K562 (cell line): ENCODE results near the gene GARIN1A. TPM values are rescaled to one million over a fixed set of nuclear protein-coding genes. Genes with fewer than 3 reads are reported as not detected.
"Not testable (repeated sequence)": the region's sequence is repeated elsewhere in the genome, so short reads cannot be mapped to it uniquely, and the experiment has no call there.

Experiments
- ATAC-seq: fragments of 200-7000 bp; cut with Tn5 transposase; 3 replicates; pipeline ENCODE4 v1.9.1; 2020; ENCODE audit warnings: moderate library complexity
- BruUV-seq: library from RNA; stranded (reverse); fragments of 400-500 nt; replicated peaks from 2 replicates; lab custom pipeline; 2021; lab: Mats Ljungman, UMichigan
- CTCF ChIA-PET: fragments of 300-600 bp; formaldehyde crosslinking; extraction: SDS; loops from one replicate; lab custom pipeline; 2021; ENCODE audit warnings: low intra/inter-chr PET ratio; lab: Yijun Ruan, JAX
- POLR2A ChIA-PET: fragments of 300-600, 350-650 bp; sonication (Branson Sonifier 250); formaldehyde crosslinking; extraction: SDS; loops from one replicate; lab custom pipeline; 2021; ENCODE audit warnings: antibody characterized with exemption, inconsistent platforms; lab: Yijun Ruan, JAX
- DNase-seq, 4 experiments: peaks; one replicate each; pipeline versions ENCODE4 v3.0.0 to v3.0.0-alpha.2; 2011 to 2018; ENCODE audit warnings: low spot score in 3 of 4, mixed read lengths in 3 of 4; ENCODE audit errors: extremely low read depth in 1 of 4
- FAIRE-seq: peaks from 2 replicates; lab custom pipeline; 2011; peaks lifted over from hg19 to GRCh38; lab: Jason Lieb, UNC
- H2AFZ ChIP-seq: 2 replicates; pipeline ENCODE4 v1.6.0; 2011; ENCODE audit warnings: low read depth, low read length, control low read depth, inconsistent platforms
- H3K27ac ChIP-seq: fragments of 200-600 bp; 3 replicates; pipeline ENCODE4 v1.8.0; 2011; ENCODE audit warnings: low read depth, mild to moderate bottlenecking, control low read depth, inconsistent platforms, low read length, moderate library complexity, mixed read lengths; ENCODE audit errors: extremely low read depth
- H3K27me3 ChIP-seq, 2 experiments: fragments of 300-600 bp in 1 of 2; 2 replicates in 1 of 2; 3 replicates in 1 of 2; pipeline versions ENCODE4 v1.6.0 to v1.8.0; 2011; ENCODE audit warnings: inconsistent platforms in 2 of 2, low read length in 2 of 2, mild to moderate bottlenecking in 1 of 2, mixed read lengths in 1 of 2, moderate library complexity in 1 of 2; ENCODE audit not compliant: control insufficient read depth in 2 of 2, insufficient read depth in 2 of 2
- H3K36me3 ChIP-seq: fragments of 300-600 bp; 3 replicates; pipeline ENCODE4 v1.8.0; 2011; ENCODE audit warnings: mild to moderate bottlenecking, low read length, inconsistent platforms; ENCODE audit not compliant: control insufficient read depth, insufficient read depth
- H3K4me1 ChIP-seq, 2 experiments: fragments of 200-600 bp in 1 of 2; replicated peaks in 1 of 2; 2 replicates in 1 of 2; 3 replicates in 1 of 2; pipeline versions ENCODE4 v1.5.1 to v1.8.0; 2011; ENCODE audit warnings: inconsistent platforms in 2 of 2, low read length in 2 of 2, mild to moderate bottlenecking in 1 of 2, mixed read lengths in 1 of 2, moderate library complexity in 1 of 2; ENCODE audit not compliant: control insufficient read depth in 2 of 2, insufficient read depth in 2 of 2
- H3K4me2 ChIP-seq: 2 replicates; pipeline ENCODE4 v1.6.1; 2011; ENCODE audit warnings: low read length, control low read depth, inconsistent platforms, mixed read lengths; ENCODE audit not compliant: insufficient read depth
- H3K4me3 ChIP-seq: fragments of 200-600 bp; sonication (generic), shearing (Covaris generic); 2 replicates; pipeline ENCODE4 v1.5.1; 2016; ENCODE audit warnings: control low read depth, inconsistent platforms
- H3K79me2 ChIP-seq: fragments of 200-600 bp; 3 replicates; pipeline ENCODE4 v1.8.0; 2011; ENCODE audit warnings: low read length, inconsistent platforms; ENCODE audit not compliant: control insufficient read depth, insufficient read depth
- H3K9ac ChIP-seq, 2 experiments: 2 replicates each; pipeline versions ENCODE4 v1.6.0 to v1.6.1; 2011; ENCODE audit warnings: low read depth in 2 of 2, low read length in 2 of 2, control low read depth in 1 of 2, inconsistent platforms in 1 of 2, mild to moderate bottlenecking in 1 of 2, mixed read lengths in 1 of 2; ENCODE audit not compliant: insufficient read depth in 1 of 2
- H3K9me1 ChIP-seq: one replicate; pipeline ENCODE4 v1.6.0; 2011; ENCODE audit warnings: inconsistent platforms, mild to moderate bottlenecking, low read length, moderate library complexity; ENCODE audit not compliant: control insufficient read depth, insufficient read depth
- H3K9me3 ChIP-seq: replicated peaks from 2 replicates; pipeline ENCODE4 v1.5.1; 2011; ENCODE audit warnings: low read depth, low read length, inconsistent platforms; ENCODE audit not compliant: control insufficient read depth, insufficient read depth
- H4K20me1 ChIP-seq: replicated peaks from 2 replicates; pipeline ENCODE4 v1.6.1; 2011; ENCODE audit warnings: low read length, inconsistent platforms, mixed read lengths; ENCODE audit not compliant: control insufficient read depth, insufficient read depth
- POLR2G ChIP-seq: fragments of 200-400 bp; formaldehyde crosslinking; IDR thresholded peaks from 2 replicates; pipeline ENCODE4 v1.6.1; 2017; ENCODE audit warnings: low read depth, mild to moderate bottlenecking, antibody characterized with exemption, low read length, moderate library complexity
- WGBS: fragments of 100-300 bp; shearing (Covaris generic); methylation state at CpG from one replicate; pipeline ENCODE4 v1.1.6; 2016; ENCODE audit warnings: low coverage, mixed read lengths; ENCODE audit not compliant: insufficient coverage; ENCODE audit errors: missing lambda C conversion rate; 5-methylcytosine and 5-hydroxymethylcytosine counted together
- in situ Hi-C: fragments of 300-500 bp; cut with MboI; formaldehyde crosslinking; loops from 4 replicates; pipeline ENCODE4 v1.15.0; 2018; ENCODE audit warnings: inconsistent platforms, mixed read lengths
- intact Hi-C: fragments of 100-400 bp; cut with micrococcal nuclease; formaldehyde crosslinking; loops from 2 replicates; pipeline ENCODE4 v1.14.2; 2022
- polyA plus RNA-seq, 8 experiments: library from polyadenylated mRNA; depleted of rRNA in 4 of 8; stranded (reverse) in 5 of 8; unstranded in 3 of 8; fragments of >200 nt; fragmentation: Nextera tagmentation in 2 of 8; fragmentation: Illumina TruSeq in 1 of 8; extraction: Ambion mirVana in 2 of 8; extraction: Trizol in 1 of 8; gene quantifications; 2 replicates each; pipeline versions ENCODE4 v1.2.1 to v1.2.3, GENCODE V29; 2011 to 2014; ENCODE audit warnings: inconsistent platforms in 1 of 8, missing spikeins in 1 of 8
- total RNA-seq, 7 experiments: library from RNA; depleted of rRNA in 6 of 7; stranded (reverse); fragments of >200 nt in 6 of 7; fragmentation: Illumina TruSeq in 2 of 7; extraction: Trizol in 2 of 7; gene quantifications; 2 replicates each; pipeline versions ENCODE4 v1.2.1 to v1.2.3, GENCODE V29; 2011 to 2021; ENCODE audit warnings: low replicate concordance in 1 of 7

Gene GARIN1A
- total and polyA plus RNA-seq, 9 of the 15 experiments (the other 6 are each of a cell fraction or from before 2014, with no cell fraction given): 0.01 to 0.41 (median 0.04) TPM; not detected in 3

GRCh38 chr7:128654080-128654479, 18.0 kb upstream of the GARIN1A start:
- CTCF ChIA-PET, H3K79me2 ChIP-seq, in situ Hi-C loops, H3K36me3 ChIP-seq, H3K9me1 ChIP-seq, H3K9ac ChIP-seq, H3K27me3 ChIP-seq, H2AFZ ChIP-seq, FAIRE-seq, BruUV-seq, H3K9me3 ChIP-seq, POLR2A ChIA-PET, H3K4me3 ChIP-seq, H3K27ac ChIP-seq, H4K20me1 ChIP-seq, DNase-seq, H3K4me1 ChIP-seq, ATAC-seq, H3K4me2 ChIP-seq, intact Hi-C loops: not testable (repeated sequence)
- peak; percentile 10; the same call in 1 of the 2 replicates for TF ChIP-seq POLR2G
- 52% methylated on average over 2 of the region's 19 CpGs for WGBS

- H3K9ac ChIP-seq, CTCF ChIA-PET, H3K27me3 ChIP-seq, POLR2A ChIA-PET, ATAC-seq, H3K4me1 ChIP-seq, DNase-seq, H3K27ac ChIP-seq, FAIRE-seq, H3K9me3 ChIP-seq, H3K4me3 ChIP-seq, H3K79me2 ChIP-seq, intact Hi-C loops, H3K4me2 ChIP-seq, H3K36me3 ChIP-seq, BruUV-seq, in situ Hi-C loops, H3K9me1 ChIP-seq, H4K20me1 ChIP-seq, H2AFZ ChIP-seq: not testable (repeated sequence)
- TF ChIP-seq POLR2G: peak; percentile 32; the same call in 1 of the 2 replicates
- 95% methylated on average over 13 of the region's 18 CpGs for WGBS
These were observed 17.6 kb upstream of the GARIN1A start for GRCh38 chr7:128654501-128654900.
